Psoas muscle (tissue), 8 donors: ENCODE measurements around the gene ABHD12B. TPM values are rescaled to one million over a fixed set of nuclear protein-coding genes. Genes with fewer than 3 reads are reported as not detected.

Experiments used
- ATAC-seq, 4 donors: fragments of 200-7000 bp; cut with Tn5 transposase; one replicate each; pipeline ENCODE4 v1.9.1; 2020; ENCODE audit warnings: moderate library complexity in 3 of 4, mild to moderate bottlenecking in 2 of 4
- DNase-seq, 2 donors: peaks; one replicate each; pipeline ENCODE4 v3.0.0-alpha.2; 2020
- H3K27ac ChIP-seq: fragments of 200-600 bp; one replicate; pipeline ENCODE4 v1.8.0; 2022
- H3K27me3 ChIP-seq, 3 donors: fragments of 200-600 bp in 1 of 3; one replicate each; pipeline versions ENCODE4 v1.6.1 to v1.8.0; 2013 to 2022; ENCODE audit warnings: low read length in 2 of 3, mild to moderate bottlenecking in 2 of 3, moderate library complexity in 1 of 3; ENCODE audit not compliant: insufficient read depth in 3 of 3
- H3K36me3 ChIP-seq, 2 donors: fragments of 200-600 bp in 1 of 2; one replicate each; pipeline versions ENCODE4 v1.6.1 to v1.8.0; 2013 to 2022; ENCODE audit warnings: low read depth in 1 of 2, mild to moderate bottlenecking in 1 of 2, moderate library complexity in 1 of 2; ENCODE audit not compliant: insufficient read depth in 1 of 2
- H3K4me1 ChIP-seq: fragments of 200-600 bp; one replicate; pipeline ENCODE4 v1.8.0; 2022
- H3K4me3 ChIP-seq: fragments of 200-600 bp; one replicate; pipeline ENCODE4 v1.8.0; 2022; ENCODE audit warnings: mild to moderate bottlenecking
- H3K9me3 ChIP-seq: fragments of 200-600 bp; one replicate; pipeline ENCODE4 v1.8.0; 2022
- CTCF ChIP-seq: fragments of 200-600 bp; IDR thresholded peaks from one replicate; pipeline ENCODE4 v1.8.0; 2022; ENCODE audit warnings: antibody characterized with exemption
- WGBS, 3 donors: extraction: QIAGEN DNeasy Blood & Tissue Kit; methylation state at CpG; one replicate each; pipeline versions ENCODE4 v1.1.6 to v1.1.7; 2013; 5-methylcytosine and 5-hydroxymethylcytosine counted together
- intact Hi-C, 2 donors: fragments of 100-400 bp; cut with DNase I; formaldehyde crosslinking; loops; one replicate each; pipeline versions ENCODE4 v1.11.0 to v1.14.2; 2022
- polyA plus RNA-seq, 3 donors: library from polyadenylated mRNA; stranded (reverse); fragments of 200-250 nt; gene quantifications; one replicate each; pipeline ENCODE4 v1.2.3, GENCODE V29; 2013
- total RNA-seq, 4 donors: library from RNA; stranded (reverse); fragmentation: NEBNext Ultra II Directional in 2 of 4; extraction: Animal tissue kit (Norgen Biotek cat#: 25700) in 2 of 4; gene quantifications; one replicate each; pipeline versions ENCODE4 v1.2.1 to v1.2.4, GENCODE V29; 2021 to 2023
- donor health status: healthy with polysubstance abuse.
- donor health status: DM: no; HTN: no; CAD: no; lungs with moderate emphysema.
- donor health status: Bipolar disorder and iron deficiency.
- donor health status: healthy.
- donor health status: DM: yes; HTN: yes; CAD: no.
- donor health status: DM: no; HTN: no; CAD: no.
- donor health status: DM: no; HTN: no; CAD: no.
- donor health status: DM: yes; HTN: yes; CAD: no.

Gene ABHD12B
- total and polyA plus RNA-seq, 7 donors = not detected

GRCh38 chr14:50864946-50865345, 6.9 kb upstream of the ABHD12B start:
- Histone ChIP-seq H3K4me3 (no peak overlapping the region), H3K9me3 (no peaks in the 10 kb centered on the region), H3K4me1 (peaks cover 16% of the 10 kb centered on the region), H3K27ac (no peak overlapping the region), H3K36me3 (no peaks in the 10 kb centered on the region), H3K27me3 (peaks cover 0 to 8% (median 0%) of the 10 kb centered on the region in 3 donors)
- 88 to 93% (median 89%) methylated on average over 5 of the region's 5 CpGs for WGBS, 3 donors
- no peak for DNase-seq
- intact Hi-C loops = loop anchor here in 1 of 2 donors (5.0 kb wide), 2 partner anchors 88 to 263 kb away; no protein-coding TSS in a partner anchor
- TF ChIP-seq CTCF = no peak
- ATAC-seq = no peak

GRCh38 chr14:50865391-50866076, 6.3 kb upstream of the ABHD12B start:
- 62 to 70% (median 62%) methylated on average over 11 of the region's 11 CpGs for WGBS, 3 donors
- peaks cover 12% of the 10 kb centered on the region for H3K4me1 ChIP-seq
- H3K27ac ChIP-seq = no peak overlapping the region
- ATAC-seq (no peak), DNase-seq (no peak)
- no peak for TF ChIP-seq CTCF
- intact Hi-C loops = no loop called here
- H3K36me3 ChIP-seq = no peaks in the 10 kb centered on the region
- H3K27me3 ChIP-seq = peaks cover 0 to 14% (median 0%) of the 10 kb centered on the region in 3 donors
- H3K4me3 ChIP-seq = no peak overlapping the region
- H3K9me3 ChIP-seq = no peaks in the 10 kb centered on the region

GRCh38 chr14:50871228-50871627, 625 bp upstream of the ABHD12B start:
- no peak for ATAC-seq
- Histone ChIP-seq H3K4me3 (no peak overlapping the region), H3K27me3 (peaks cover 0 to 39% (median 8%) of the 10 kb centered on the region in 3 donors), H3K36me3 (no peaks in the 10 kb centered on the region), H3K9me3 (no peaks in the 10 kb centered on the region), H3K27ac (no peak overlapping the region), H3K4me1 (no peaks in the 10 kb centered on the region)
- intact Hi-C loops = no loop called here
- 93 to 97% (median 94%) methylated on average over 5 of the region's 5 CpGs for WGBS, 3 donors
- no peak for DNase-seq
- TF ChIP-seq CTCF = no peak

- H3K27ac ChIP-seq = no peak overlapping the region
Observed at GRCh38 chr14:50874757-50875156, 2.9 kb downstream of the ABHD12B start.

More at GRCh38 chr14:50874757-50875156, 2.9 kb downstream of the ABHD12B start:
- no peak for TF ChIP-seq CTCF
- H3K9me3 ChIP-seq = no peaks in the 10 kb centered on the region
- WGBS, 3 donors = 77 to 83% (median 82%) methylated on average over 2 of the region's 2 CpGs
- H3K36me3 ChIP-seq = no peaks in the 10 kb centered on the region
- H3K4me1 ChIP-seq = no peaks in the 10 kb centered on the region
- H3K4me3 ChIP-seq = no peak overlapping the region
- H3K27me3 ChIP-seq = peaks cover 0 to 33% (median 9%) of the 10 kb centered on the region in 3 donors
- DNase-seq (no peak), ATAC-seq (no peak)
- intact Hi-C loops = no loop called here
